Measurements from ENCODE around the gene PPARA.

PPARA gene

DNA sequence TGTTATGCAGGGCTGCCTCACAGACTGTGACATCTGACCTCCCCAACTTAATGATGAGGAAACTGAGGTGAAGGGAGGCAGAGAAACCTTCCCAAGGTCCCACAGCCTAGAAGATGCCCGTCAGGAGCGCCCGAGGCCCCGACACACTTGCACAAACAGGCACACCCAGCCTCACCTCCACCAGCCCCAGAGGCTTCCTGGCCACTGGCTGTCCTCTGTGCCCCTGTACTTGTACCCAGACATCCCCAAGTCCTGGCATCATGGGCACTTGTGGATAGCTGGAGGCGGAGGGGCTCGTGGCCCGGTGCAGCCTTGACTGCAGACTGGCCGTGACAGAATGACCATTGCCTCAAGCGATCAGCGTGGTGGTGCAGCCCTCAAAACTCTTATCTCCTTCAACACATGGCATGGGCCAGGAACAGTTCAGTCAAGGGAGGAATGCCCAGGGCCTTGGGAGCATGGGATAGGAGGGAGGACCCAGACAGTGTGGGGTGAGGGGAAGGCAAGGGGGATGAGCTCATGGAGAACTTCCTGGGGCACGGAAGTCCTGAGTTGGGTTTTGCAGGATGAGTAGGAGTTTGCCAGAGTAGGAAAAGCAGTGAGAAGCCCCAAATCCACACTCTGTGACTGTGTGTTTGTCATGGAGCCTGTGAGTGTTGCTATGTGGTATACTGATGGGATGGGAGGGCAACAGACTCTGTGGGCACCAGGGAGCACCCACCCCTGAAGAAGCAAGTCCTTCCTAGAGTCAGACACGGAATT, 25.8 kb upstream of the PPARA start:
- H3K27ac ChIP-seq, result no peak overlapping the region
- no peak for TF ChIP-seq ZFX (IDR thresholded peaks at IDR 0.05; ENCODE audit: borderline replicate concordance)
- TF ChIP-seq, protein P1, sequence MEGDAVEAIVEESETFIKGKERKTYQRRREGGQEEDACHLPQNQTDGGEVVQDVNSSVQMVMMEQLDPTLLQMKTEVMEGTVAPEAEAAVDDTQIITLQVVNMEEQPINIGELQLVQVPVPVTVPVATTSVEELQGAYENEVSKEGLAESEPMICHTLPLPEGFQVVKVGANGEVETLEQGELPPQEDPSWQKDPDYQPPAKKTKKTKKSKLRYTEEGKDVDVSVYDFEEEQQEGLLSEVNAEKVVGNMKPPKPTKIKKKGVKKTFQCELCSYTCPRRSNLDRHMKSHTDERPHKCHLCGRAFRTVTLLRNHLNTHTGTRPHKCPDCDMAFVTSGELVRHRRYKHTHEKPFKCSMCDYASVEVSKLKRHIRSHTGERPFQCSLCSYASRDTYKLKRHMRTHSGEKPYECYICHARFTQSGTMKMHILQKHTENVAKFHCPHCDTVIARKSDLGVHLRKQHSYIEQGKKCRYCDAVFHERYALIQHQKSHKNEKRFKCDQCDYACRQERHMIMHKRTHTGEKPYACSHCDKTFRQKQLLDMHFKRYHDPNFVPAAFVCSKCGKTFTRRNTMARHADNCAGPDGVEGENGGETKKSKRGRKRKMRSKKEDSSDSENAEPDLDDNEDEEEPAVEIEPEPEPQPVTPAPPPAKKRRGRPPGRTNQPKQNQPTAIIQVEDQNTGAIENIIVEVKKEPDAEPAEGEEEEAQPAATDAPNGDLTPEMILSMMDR (IDR thresholded peaks at IDR 0.05), result no peak

DNA sequence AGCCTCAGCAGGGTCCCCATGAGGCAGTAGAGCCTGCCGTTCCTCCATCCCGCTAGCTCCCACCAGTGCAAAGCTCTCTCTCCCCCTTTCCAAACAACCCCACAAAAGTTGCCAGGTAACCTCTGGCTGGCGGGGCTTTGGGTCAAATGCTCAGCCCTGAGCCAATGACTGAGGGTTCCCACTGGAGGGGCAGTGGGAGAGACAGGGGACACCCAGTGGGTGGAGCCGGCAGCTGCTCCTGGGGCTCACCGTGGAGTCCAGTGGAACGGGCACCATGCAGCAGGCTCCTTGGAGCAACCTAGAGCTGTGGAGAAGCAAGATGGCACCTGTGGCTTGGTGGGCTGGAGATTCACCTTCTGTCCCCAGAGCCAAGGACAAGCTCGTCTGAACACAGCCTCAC, 25.0 kb upstream of the PPARA start:
- TF ChIP-seq, protein P1 (IDR thresholded peaks at IDR 0.05), result no peak
- TF ChIP-seq ZFX (IDR thresholded peaks at IDR 0.05; ENCODE audit: borderline replicate concordance), result no peak
- no peak overlapping the region for H3K27ac ChIP-seq

DNA sequence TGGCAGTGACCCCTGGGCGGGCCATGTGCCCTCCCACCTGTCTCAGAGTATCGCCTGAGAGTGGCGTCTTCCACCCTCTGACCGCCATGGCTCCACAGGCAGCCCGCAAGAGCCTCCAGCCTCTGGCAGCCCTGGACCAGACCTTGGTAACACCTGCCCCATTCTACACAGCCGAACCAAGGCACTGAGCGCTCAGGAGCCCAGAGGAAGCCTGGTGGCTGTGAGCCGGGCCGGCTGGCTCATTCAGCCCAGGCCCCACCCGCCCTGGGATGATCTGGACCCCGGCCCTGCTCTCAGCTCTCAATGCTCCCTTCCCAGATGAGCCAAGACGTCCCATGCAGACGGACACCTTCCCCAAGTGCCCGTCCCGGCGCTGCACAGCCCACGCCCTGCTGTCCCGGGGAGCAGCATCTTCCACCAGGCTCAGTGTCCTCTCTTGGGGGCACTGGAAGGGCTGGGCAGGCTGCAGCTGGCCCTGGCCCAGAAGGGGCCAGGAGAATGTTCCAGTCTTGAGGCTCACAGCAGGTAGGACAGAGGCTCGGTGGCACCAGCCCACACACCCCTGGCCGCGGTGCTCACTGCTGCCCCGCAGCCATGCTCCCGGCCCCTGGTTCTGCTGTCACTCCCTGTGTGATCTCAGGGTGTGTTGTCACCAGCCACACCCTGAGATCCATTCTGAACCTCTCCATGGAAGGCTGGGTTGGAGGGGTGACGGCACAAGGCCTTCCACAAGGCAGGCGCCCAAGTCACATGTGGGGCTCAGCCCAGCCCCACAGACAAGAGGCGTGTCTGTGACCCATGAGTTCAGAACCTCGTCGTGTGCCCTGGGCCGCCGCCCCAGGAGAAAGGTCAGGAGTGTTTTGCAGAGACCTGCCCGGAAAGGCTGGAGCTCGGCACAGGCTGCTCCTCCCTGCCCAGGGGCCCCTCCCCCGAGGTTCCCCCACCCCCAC, 24.2 kb upstream of the PPARA start:
- TF ChIP-seq, protein P1 (IDR thresholded peaks at IDR 0.05), result no peak
- TF ChIP-seq ZFX (IDR thresholded peaks at IDR 0.05; ENCODE audit: borderline replicate concordance), result no peak
- no peak overlapping the region for H3K27ac ChIP-seq

DNA sequence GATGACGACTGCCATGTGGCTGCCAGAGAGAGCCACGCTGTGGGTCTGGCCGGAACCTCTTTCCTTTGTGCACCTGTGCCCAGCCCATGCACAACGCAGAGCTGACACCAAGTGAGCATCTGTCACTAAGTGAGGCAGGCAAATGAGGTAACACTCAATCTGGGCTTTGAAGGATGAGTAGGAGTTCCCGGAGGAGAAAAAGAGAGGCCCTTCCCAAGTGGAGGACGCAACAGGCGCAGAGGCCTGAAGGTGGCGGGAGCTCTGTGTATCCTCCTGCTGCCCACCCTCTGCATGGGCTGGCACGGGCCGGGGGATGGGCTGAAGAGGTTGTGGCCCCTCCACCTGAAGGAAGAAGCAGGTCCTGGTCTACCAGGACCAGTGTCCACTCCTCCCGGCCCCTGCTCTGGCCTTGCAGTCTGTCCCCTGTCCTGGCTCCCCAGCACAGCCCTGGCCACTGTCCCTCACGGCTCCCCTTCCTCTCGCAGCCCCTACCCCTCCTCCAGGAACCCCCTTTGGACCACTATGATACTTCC, 23.4 kb upstream of the PPARA start:
- H3K27ac ChIP-seq, result no peak overlapping the region
- TF ChIP-seq ZFX (IDR thresholded peaks at IDR 0.05; ENCODE audit: borderline replicate concordance), result no peak
- TF ChIP-seq, protein P1 (IDR thresholded peaks at IDR 0.05), result no peak

DNA sequence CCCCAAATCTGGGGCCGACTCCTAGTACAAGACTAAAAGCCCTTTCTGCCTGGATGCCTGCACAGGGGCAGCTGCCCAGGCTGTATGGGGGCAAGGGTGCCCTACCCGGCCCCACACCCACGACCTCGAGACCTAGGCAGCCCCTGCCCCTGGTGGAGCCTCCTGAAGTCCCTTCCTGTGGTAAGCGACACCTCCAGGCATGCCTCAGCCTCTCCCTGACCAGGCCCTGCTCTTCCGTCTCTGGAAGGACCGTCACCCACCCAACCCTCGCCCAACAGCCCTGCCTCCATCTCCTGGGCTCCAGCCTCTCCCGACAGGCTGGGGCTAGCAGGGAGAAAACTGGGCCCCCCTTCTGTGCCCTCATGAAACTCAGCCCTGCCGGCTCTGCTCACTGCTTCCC, 22.8 kb upstream of the PPARA start:
- no peak for TF ChIP-seq ZFX (IDR thresholded peaks at IDR 0.05; ENCODE audit: borderline replicate concordance)
- TF ChIP-seq, protein P1 (IDR thresholded peaks at IDR 0.05), result no peak
- no peak overlapping the region for H3K27ac ChIP-seq

DNA sequence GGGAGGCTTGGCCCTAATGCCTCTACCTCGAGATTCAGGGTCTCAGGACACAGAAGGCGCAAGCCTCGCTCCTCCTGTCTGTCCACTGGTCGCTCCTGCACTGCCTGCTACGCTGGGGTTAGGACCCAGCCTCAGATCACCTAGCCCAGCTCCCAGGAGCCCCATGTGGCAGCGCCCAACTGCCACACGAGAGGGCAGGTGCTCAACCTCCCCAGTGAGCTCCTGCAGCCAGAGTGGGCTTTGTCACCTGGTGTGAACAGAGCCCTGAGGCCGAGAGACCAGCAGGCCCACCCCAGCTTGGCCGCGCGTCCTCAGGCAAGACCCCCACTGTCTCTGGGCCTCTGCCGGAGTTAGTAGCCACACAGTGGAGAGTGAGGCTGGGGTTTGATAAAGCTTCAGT, 21.7 kb upstream of the PPARA start:
- H3K27ac ChIP-seq, result no peak overlapping the region

More for the DNA sequence above, 21.7 kb upstream of the PPARA start:
- TF ChIP-seq, protein P1 (IDR thresholded peaks at IDR 0.05), result no peak
- no peak for TF ChIP-seq ZFX (IDR thresholded peaks at IDR 0.05; ENCODE audit: borderline replicate concordance)
